HepG2 (cell line): ENCODE measurements around the gene NELFB. TPM values are rescaled to one million over a fixed set of nuclear protein-coding genes. Genes with fewer than 3 reads are reported as not detected.

Experiments
- ATAC-seq: fragments of 200-7000 bp; cut with Tn5 transposase; 3 replicates; pipeline ENCODE4 v1.9.1; 2020; ENCODE audit warnings: mild to moderate bottlenecking, moderate library complexity
- BruUV-seq: library from RNA; stranded (reverse); fragments of 400-500 nt; replicated peaks from 2 replicates; lab custom pipeline; 2021; lab: Mats Ljungman, UMichigan
- CTCF ChIA-PET: fragments of 300-600 bp; formaldehyde crosslinking; extraction: SDS; loops from one replicate; lab custom pipeline; 2021; ENCODE audit warnings: low total read pairs, inconsistent platforms, low intra/inter-chr PET ratio; lab: Yijun Ruan, JAX
- POLR2A ChIA-PET: fragments of 350-600 bp; sonication (Branson Sonifier 250); formaldehyde crosslinking; loops from one replicate; lab custom pipeline; 2020; ENCODE audit warnings: antibody characterized with exemption, inconsistent platforms; lab: Yijun Ruan, JAX
- DNase-seq: peaks from one replicate; pipeline ENCODE4 v3.0.0-alpha.2; 2015; ENCODE audit warnings: low spot score
- FAIRE-seq: peaks from 3 replicates; lab custom pipeline; 2011; peaks lifted over from hg19 to GRCh38; lab: Jason Lieb, UNC
- H2AFZ ChIP-seq: one replicate; pipeline ENCODE4 v1.6.1; 2011; ENCODE audit warnings: low read length, inconsistent platforms
- H3K27ac ChIP-seq: fragments of 300-600 bp; 3 replicates; pipeline ENCODE4 v1.8.0; 2011; ENCODE audit warnings: mixed run types, mild to moderate bottlenecking, mixed read lengths, low read length, inconsistent platforms; ENCODE audit not compliant: insufficient read depth; ENCODE audit errors: extremely low read length
- H3K27me3 ChIP-seq, 2 experiments: fragments of 200-600 bp in 1 of 2; 2 replicates in 1 of 2; 3 replicates in 1 of 2; pipeline versions ENCODE4 v1.6.0 to v1.8.0; 2011; ENCODE audit warnings: low read length in 2 of 2, mild to moderate bottlenecking in 2 of 2, moderate library complexity in 2 of 2, inconsistent platforms in 1 of 2; ENCODE audit not compliant: insufficient read depth in 2 of 2, control insufficient read depth in 1 of 2
- H3K36me3 ChIP-seq, 2 experiments: fragments of 200-600 bp in 1 of 2; replicated peaks in 1 of 2; 2 replicates in 1 of 2; 3 replicates in 1 of 2; pipeline versions ENCODE4 v1.5.1 to v1.8.0; 2011; ENCODE audit warnings: low read length in 2 of 2, inconsistent platforms in 1 of 2; ENCODE audit not compliant: insufficient read depth in 2 of 2, control insufficient read depth in 1 of 2
- H3K4me1 ChIP-seq: 2 replicates; pipeline ENCODE4 v1.5.1; 2012; ENCODE audit warnings: low read length, inconsistent platforms; ENCODE audit not compliant: insufficient read depth
- H3K4me2 ChIP-seq: 2 replicates; pipeline ENCODE4 v1.6.0; 2011; ENCODE audit warnings: low read depth, low read length, inconsistent platforms
- H3K4me3 ChIP-seq, 3 experiments: fragments of 200-600 bp in 1 of 3; sonication (generic), shearing (Covaris generic) in 1 of 3; replicated peaks in 1 of 3; 2 replicates each; pipeline ENCODE4 v1.5.1; 2011 to 2016; ENCODE audit warnings: low read length in 3 of 3, inconsistent platforms in 2 of 3, low read depth in 2 of 3, mild to moderate bottlenecking in 2 of 3, control low read depth in 1 of 3, mixed read lengths in 1 of 3; ENCODE audit not compliant: insufficient read depth in 1 of 3
- H3K79me2 ChIP-seq: one replicate; pipeline ENCODE4 v1.6.1; 2011; ENCODE audit warnings: low read length, inconsistent platforms; ENCODE audit not compliant: insufficient read depth
- H3K9ac ChIP-seq: 2 replicates; pipeline ENCODE4 v1.6.0; 2011; ENCODE audit warnings: mild to moderate bottlenecking, low read depth, low read length, inconsistent platforms; ENCODE audit not compliant: insufficient read depth
- H3K9me3 ChIP-seq: 2 replicates; pipeline ENCODE4 v1.5.1; 2012; ENCODE audit warnings: mild to moderate bottlenecking, low read length
- H4K20me1 ChIP-seq: 2 replicates; pipeline ENCODE4 v1.6.0; 2011; ENCODE audit warnings: inconsistent platforms, mild to moderate bottlenecking, low read length, moderate library complexity; ENCODE audit not compliant: insufficient read depth
- BRD4 ChIP-seq: sonication (generic); formaldehyde crosslinking; IDR thresholded peaks from 2 replicates; pipeline ENCODE4 v1.4.0; 2020; ENCODE audit warnings: missing genetic modification reagents
- CBX5 ChIP-seq: sonication (generic); formaldehyde crosslinking; IDR thresholded peaks from 2 replicates; pipeline ENCODE4 v1.4.0; 2020; ENCODE audit warnings: missing genetic modification reagents, borderline replicate concordance
- CENPX ChIP-seq: sonication (generic); formaldehyde crosslinking; IDR thresholded peaks from 2 replicates; pipeline ENCODE4 v1.9.0; 2021; ENCODE audit warnings: mild to moderate bottlenecking, missing genetic modification reagents, moderate library complexity
- ETV5 ChIP-seq: IDR thresholded peaks from 2 replicates; pipeline ENCODE4 v1.6.1; 2018; ENCODE audit warnings: missing biosample characterization, missing genetic modification reagents, inconsistent platforms, borderline replicate concordance
- HCFC1 ChIP-seq: fragments of 150-350 bp; IDR thresholded peaks from 2 replicates; pipeline ENCODE4 v1.6.1; 2014; ENCODE audit warnings: low read depth, low read length
- HES4 ChIP-seq: sonication (generic); formaldehyde crosslinking; IDR thresholded peaks from 2 replicates; pipeline ENCODE4 v1.9.0; 2021; ENCODE audit warnings: mild to moderate bottlenecking, missing genetic modification reagents, borderline replicate concordance
- HOXD1 ChIP-seq: sonication (generic); formaldehyde crosslinking; IDR thresholded peaks from 2 replicates; pipeline ENCODE4 v1.5.0; 2020; ENCODE audit warnings: missing genetic modification reagents
- JARID2 ChIP-seq: sonication (generic); formaldehyde crosslinking; IDR thresholded peaks from 2 replicates; pipeline ENCODE4 v1.8.1; 2023; ENCODE audit warnings: missing genetic modification reagents, inconsistent platforms; ENCODE audit not compliant: insufficient replicate concordance
- LCORL ChIP-seq, 2 experiments: fragments of 450-650 bp in 1 of 2; sonication (generic) in 1 of 2; formaldehyde crosslinking in 1 of 2; IDR thresholded peaks; 2 replicates each; pipeline versions ENCODE4 v1.5.0 to v1.6.1; 2017 to 2020; ENCODE audit warnings: antibody characterized with exemption in 1 of 2, missing genetic modification reagents in 1 of 2
- MED1 ChIP-seq: sonication (generic); formaldehyde crosslinking; IDR thresholded peaks from 2 replicates; pipeline ENCODE4 v1.4.0; 2020; ENCODE audit warnings: missing genetic modification reagents
- RARA ChIP-seq: IDR thresholded peaks from 2 replicates; pipeline ENCODE4 v1.6.1; 2016; ENCODE audit warnings: missing genetic modification reagents, missing compliant biosample characterization
- REPIN1 ChIP-seq: sonication (generic); formaldehyde crosslinking; IDR thresholded peaks from 2 replicates; pipeline ENCODE4 v1.8.0; 2022; ENCODE audit warnings: missing genetic modification reagents, low read depth, mild to moderate bottlenecking, borderline replicate concordance
- SOX6 ChIP-seq, 2 experiments: fragments of 450-650 bp in 1 of 2; sonication (generic) in 1 of 2; formaldehyde crosslinking in 1 of 2; IDR thresholded peaks; 2 replicates each; pipeline versions ENCODE4 v1.4.0 to v1.6.1; 2017 to 2020; ENCODE audit warnings: antibody characterized with exemption in 1 of 2, mild to moderate bottlenecking in 1 of 2, missing genetic modification reagents in 1 of 2
- TEAD3 ChIP-seq: optimal IDR thresholded peaks from 2 replicates; pipeline ENCODE3; 2016; ENCODE audit warnings: borderline replicate concordance
- XRCC5 ChIP-seq: fragments of 200-400 bp; formaldehyde crosslinking; optimal IDR thresholded peaks from 2 replicates; pipeline ENCODE3; 2017; ENCODE audit warnings: mild to moderate bottlenecking, low read length
- ZFP36L1 ChIP-seq: sonication (generic); formaldehyde crosslinking; IDR thresholded peaks from 2 replicates; pipeline ENCODE4 v1.8.0; 2022; ENCODE audit warnings: mild to moderate bottlenecking, missing genetic modification reagents, moderate library complexity
- ZNF382 ChIP-seq: sonication (generic); formaldehyde crosslinking; IDR thresholded peaks from 2 replicates; pipeline ENCODE4 v1.5.0; 2020; ENCODE audit warnings: missing genetic modification reagents, mild to moderate bottlenecking, borderline replicate concordance
- ZNF772 ChIP-seq: sonication (generic); formaldehyde crosslinking; IDR thresholded peaks from 2 replicates; pipeline ENCODE4 v1.5.0; 2020; ENCODE audit warnings: mild to moderate bottlenecking, missing genetic modification reagents
- ZNF788 ChIP-seq: sonication (generic); formaldehyde crosslinking; IDR thresholded peaks from 2 replicates; pipeline ENCODE4 v1.5.0; 2020; ENCODE audit warnings: mild to moderate bottlenecking, missing genetic modification reagents, borderline replicate concordance
- WGBS: methylation state at CpG from one replicate; pipeline ENCODE4 v1.1.6; 2017; ENCODE audit warnings: low lambda C conversion rate; 5-methylcytosine and 5-hydroxymethylcytosine counted together
- in situ Hi-C: cut with HindIII; loops from 2 replicates; pipeline ENCODE4 v1.10.0; 2017; ENCODE audit warnings: low pct_unique_long_range_greater_than_20kb; ENCODE audit not compliant: extremely low pct_ligation_motif_present
- intact Hi-C: fragments of 100-400 bp; cut with micrococcal nuclease; formaldehyde crosslinking; loops from one replicate; pipeline ENCODE4 v1.10.0; 2022; ENCODE audit not compliant: unreplicated experiment
- polyA plus RNA-seq, 8 experiments: library from polyadenylated mRNA; depleted of rRNA in 3 of 8; stranded (reverse) in 7 of 8; unstranded in 1 of 8; fragments of >200 nt; fragmentation: Illumina TruSeq in 4 of 8; extraction: Trizol in 4 of 8; gene quantifications; 2 replicates each; pipeline versions ENCODE4 v1.2.1 to v1.2.3, GENCODE V29; 2011 to 2016; ENCODE audit warnings: low read depth in 4 of 8, missing spikeins in 1 of 8, mixed read lengths in 1 of 8; ENCODE audit not compliant: insufficient read depth in 1 of 8
- total RNA-seq, 5 experiments: library from RNA; depleted of rRNA; stranded (reverse); fragments of >200 nt; fragmentation: Illumina TruSeq; extraction: Trizol; gene quantifications; 2 replicates each; pipeline ENCODE4 v1.2.3, GENCODE V29; 2016; ENCODE audit warnings: low read depth in 1 of 5
- TF ChIP-seq, protein P1 (sequence below): sonication (generic); formaldehyde crosslinking; IDR thresholded peaks from 2 replicates; pipeline ENCODE4 v1.9.0; 2021; ENCODE audit warnings: missing genetic modification reagents, borderline replicate concordance
- TF ChIP-seq, protein P2 (sequence below): sonication (generic); formaldehyde crosslinking; IDR thresholded peaks from 2 replicates; pipeline ENCODE4 v1.4.0; 2020; ENCODE audit warnings: mild to moderate bottlenecking, missing genetic modification reagents
- TF ChIP-seq, protein P3 (sequence below): sonication (generic); formaldehyde crosslinking; IDR thresholded peaks from 2 replicates; pipeline ENCODE4 v1.8.1; 2023; ENCODE audit warnings: mild to moderate bottlenecking, moderate library complexity, missing genetic modification reagents

NELFB gene
- total and polyA plus RNA-seq, 2 of the 13 experiments (the other 11 are each of a cell fraction or from before 2014, with no cell fraction given) = 26.5 to 45.8 TPM

DNA sequence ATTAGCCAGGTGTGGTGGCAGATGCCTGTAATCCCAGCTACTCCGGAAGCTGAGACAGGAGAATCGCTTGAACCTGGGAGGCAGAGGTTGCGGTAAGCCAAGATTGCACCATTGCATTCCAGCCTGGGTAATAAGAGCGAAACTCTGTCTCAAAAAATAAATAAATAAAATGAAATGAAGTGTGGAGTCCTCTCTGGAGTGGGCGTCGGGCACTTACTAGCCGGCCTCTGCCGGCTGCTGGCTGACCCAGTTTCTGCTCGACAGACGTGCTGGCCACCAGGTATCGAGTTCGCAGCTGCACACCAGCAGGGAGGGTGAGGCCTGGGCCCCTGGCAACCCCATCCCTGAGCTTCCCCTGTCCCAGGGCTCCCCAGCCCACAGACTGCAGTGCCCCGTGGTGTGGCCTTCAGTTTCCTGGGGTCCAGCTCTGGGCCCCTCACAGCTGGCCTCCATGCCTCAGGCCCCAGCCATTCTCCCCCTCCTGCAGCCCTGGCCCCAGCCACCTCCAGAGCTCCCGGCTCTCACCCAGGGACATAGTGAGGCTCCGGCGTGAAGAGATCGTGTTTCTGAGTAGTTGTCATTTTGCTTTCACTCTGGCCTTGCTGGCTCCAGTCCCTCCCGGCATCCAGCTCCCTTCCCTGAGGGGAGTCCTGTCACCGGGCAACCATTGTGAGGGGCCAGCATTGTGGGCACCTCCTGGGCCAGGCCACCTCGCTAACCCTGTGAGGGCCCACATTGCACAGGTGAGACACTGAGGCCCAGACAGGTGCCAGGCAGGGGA lies 7.8 kb upstream of the NELFB start:
- POLR2A ChIA-PET = interaction anchor here (0.5 to 1.3 kb wide), 4 partner anchors 30 to 96 kb away, joined by 3 to 8 read pairs (median 4); partner anchors contain the start of genes TOR4A and TPRN
- Histone ChIP-seq H3K36me3 (peaks cover 4 to 13% of the 10 kb centered on the region in 2 experiments; a peak in 4 of 5 replicates), H2AFZ (no peak overlapping the region), H3K9ac (peak overlapping the region; percentile 7; the same call in 1 of the 2 replicates), H3K27ac (no peak overlapping the region), H3K27me3 (peaks cover 2 to 9% of the 10 kb centered on the region in 2 experiments; a peak in 2 of 5 replicates), H3K9me3 (no peaks in the 10 kb centered on the region), H3K4me3 (peak overlapping the region; percentile 7 to 64 (median 18); a peak in 2 of 6 replicates), H3K4me2 (peak overlapping the region; percentile 87), H4K20me1 (peaks cover 19% of the 10 kb centered on the region), H3K4me1 (peaks cover 86% of the 10 kb centered on the region), H3K79me2 (peaks cover 16% of the 10 kb centered on the region)
- intact Hi-C loops (no loop called here), in situ Hi-C loops (no loop called here)
- DNase-seq = no peak
- WGBS = 5% methylated on average over 15 of the region's 20 CpGs
- no TSS peak for BruUV-seq
- FAIRE-seq = no peak
- ATAC-seq = peak; percentile 2; the same call in 2 of the 3 replicates
- CTCF ChIA-PET = interaction anchor here (1.1 kb wide), 1 partner anchor 11 kb away, joined by 3 read pairs; no protein-coding TSS in a partner anchor
- TF ChIP-seq HOXD1 (CRISPR knock-in tag) (no peak), XRCC5 (no peak), ZNF772 (CRISPR knock-in tag) (no peak), JARID2 (CRISPR knock-in tag) (no peak), HCFC1 (no peak), TEAD3 (CRISPR knock-in tag) (peak; percentile 52), MED1 (no peak), BRD4 (CRISPR knock-in tag) (no peak), ETV5 (CRISPR knock-in tag) (peak; percentile 43; the same call in 1 of the 2 replicates), ZNF788 (0 out of 2 replicates have a peak, but pooled peaks have one; percentile 0), HES4 (no peak), RARA (CRISPR knock-in tag) (peak; percentile 16; the same call in 1 of the 2 replicates), ZNF382 (CRISPR knock-in tag) (no peak), REPIN1 (CRISPR knock-in tag) (no peak), CENPX (no peak), ZFP36L1 (CRISPR knock-in tag) (no peak), CBX5 (CRISPR knock-in tag) (0 out of 2 replicates have a peak, but pooled peaks have one; percentile 4), SOX6 (IDR thresholded peaks at IDR 0.05) (no peak), SOX6 (CRISPR knock-in tag; IDR thresholded peaks at IDR 0.05) (0 out of 2 replicates have a peak, but pooled peaks have one; percentile 7), LCORL (IDR thresholded peaks at IDR 0.05) (no peak), LCORL (CRISPR knock-in tag; IDR thresholded peaks at IDR 0.05) (0 out of 2 replicates have a peak, but pooled peaks have one; percentile 20)
- TF ChIP-seq, protein P1, sequence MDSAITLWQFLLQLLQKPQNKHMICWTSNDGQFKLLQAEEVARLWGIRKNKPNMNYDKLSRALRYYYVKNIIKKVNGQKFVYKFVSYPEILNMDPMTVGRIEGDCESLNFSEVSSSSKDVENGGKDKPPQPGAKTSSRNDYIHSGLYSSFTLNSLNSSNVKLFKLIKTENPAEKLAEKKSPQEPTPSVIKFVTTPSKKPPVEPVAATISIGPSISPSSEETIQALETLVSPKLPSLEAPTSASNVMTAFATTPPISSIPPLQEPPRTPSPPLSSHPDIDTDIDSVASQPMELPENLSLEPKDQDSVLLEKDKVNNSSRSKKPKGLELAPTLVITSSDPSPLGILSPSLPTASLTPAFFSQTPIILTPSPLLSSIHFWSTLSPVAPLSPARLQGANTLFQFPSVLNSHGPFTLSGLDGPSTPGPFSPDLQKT (CRISPR knock-in tag) = no peak
- TF ChIP-seq, protein P2, sequence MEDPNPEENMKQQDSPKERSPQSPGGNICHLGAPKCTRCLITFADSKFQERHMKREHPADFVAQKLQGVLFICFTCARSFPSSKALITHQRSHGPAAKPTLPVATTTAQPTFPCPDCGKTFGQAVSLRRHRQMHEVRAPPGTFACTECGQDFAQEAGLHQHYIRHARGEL (CRISPR knock-in tag) = no peak
- TF ChIP-seq, protein P3, sequence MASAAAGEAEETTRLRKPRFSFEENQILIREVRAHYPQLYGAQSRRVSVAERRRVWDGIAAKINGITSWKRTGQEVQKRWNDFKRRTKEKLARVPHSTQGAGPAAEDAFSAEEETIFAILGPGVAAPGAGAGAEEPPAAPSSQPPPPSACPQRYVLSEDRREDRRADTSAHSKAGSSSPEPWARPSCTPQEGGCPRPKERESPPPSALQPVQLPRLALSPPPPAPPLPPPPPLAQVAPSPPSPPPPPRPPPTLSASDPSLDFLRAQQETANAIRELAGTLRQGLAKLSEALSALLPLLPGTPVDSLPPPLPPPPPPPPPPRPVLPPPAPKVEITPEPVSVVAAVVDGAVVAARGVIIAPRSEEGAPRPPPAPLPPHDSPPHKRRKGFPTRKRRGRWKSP (CRISPR knock-in tag) = no peak
